NCI-H1092 treated with DMSO at 0.1 percent for 48 hours (cell line): ENCODE results near the gene ROBO4.

Experiments used
- DNase-seq: peaks from one replicate; lab custom pipeline; 2025; lab: John Stamatoyannopoulos, UW

ROBO4 gene

DNA sequence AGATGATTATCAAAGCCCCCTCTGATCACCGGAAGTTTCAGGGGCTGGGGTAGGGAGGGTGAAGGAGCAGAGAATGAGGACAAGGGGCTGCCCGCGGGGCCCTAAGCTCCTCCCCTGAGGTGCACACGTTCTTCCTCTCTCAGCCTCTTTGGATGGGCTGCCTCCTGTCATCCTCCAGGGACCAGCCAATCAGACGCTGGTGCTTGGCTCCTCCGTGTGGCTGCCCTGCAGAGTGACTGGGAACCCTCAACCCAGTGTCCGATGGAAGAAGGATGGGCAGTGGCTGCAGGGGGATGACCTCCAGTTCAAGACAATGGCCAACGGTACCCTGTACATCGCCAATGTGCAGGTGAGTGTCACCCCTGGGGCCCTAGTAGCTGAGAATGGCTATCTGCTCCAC, 24.9 kb downstream of the ROBO4 start:
- no peak for DNase-seq

- no peak for DNase-seq
Observed at GRCh38 chr11:124872280-124872679, 25.4 kb downstream of the ROBO4 start.

DNA sequence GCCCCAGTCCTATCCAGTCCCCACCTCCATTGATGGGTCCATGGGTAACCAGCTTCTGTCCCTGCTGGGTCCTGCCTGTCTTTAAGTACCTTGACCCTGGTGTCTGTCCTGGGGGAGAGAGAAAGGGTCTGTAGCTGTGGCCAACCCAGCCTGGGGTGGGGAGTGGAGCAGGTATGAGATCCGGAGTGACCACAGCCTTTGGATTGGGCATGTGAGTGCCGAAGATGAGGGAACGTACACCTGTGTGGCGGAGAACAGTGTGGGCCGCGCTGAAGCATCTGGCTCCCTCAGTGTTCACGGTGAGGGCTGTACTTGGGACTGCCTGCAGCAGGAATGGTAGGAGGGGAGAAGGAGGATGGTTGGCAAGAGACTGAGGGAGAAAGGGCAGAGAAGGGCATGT, 27.2 kb downstream of the ROBO4 start:
- DNase-seq, result no peak

DNA sequence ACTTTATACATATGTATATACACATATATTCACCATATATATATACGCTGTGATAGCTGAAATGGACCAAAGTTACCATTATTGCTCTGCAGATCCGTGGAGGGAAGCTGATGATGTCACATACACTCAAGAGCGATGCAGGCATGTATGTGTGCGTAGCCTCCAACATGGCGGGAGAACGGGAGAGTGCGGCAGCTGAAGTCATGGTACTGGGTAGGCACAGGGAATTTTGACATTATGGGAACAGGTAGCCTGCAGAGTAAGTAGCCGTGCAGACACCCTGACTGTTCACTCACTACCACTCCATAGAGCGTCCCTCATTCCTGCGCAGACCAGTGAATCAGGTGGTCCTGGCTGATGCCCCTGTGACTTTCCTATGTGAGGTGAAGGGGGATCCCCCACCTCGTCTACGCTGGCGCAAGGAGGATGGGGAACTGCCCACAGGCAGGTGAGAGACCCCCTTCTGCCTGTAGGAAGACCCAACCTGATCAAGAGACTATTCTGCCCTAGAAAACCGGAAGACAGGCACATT, 27.7 kb downstream of the ROBO4 start:
- DNase-seq, result no peak

DNA sequence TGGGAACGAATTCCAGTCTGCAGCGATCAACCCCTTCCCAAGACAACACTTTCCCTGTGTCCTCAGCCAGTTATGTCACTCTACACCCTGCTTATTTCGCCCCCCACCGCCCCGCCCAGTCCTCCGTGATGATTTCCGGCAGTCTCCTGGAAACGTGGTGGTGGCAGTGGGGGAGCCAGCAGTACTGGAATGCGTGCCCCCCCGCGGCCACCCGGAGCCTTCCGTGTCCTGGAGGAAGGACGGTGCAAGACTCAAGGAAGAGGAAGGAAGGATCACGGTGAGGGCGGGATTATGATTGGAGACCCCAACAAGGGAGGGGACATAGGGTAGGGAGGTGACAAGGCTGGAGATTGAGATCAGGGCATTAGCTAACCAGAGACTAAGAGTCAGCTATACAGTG, 28.3 kb downstream of the ROBO4 start:
- no peak for DNase-seq

DNA sequence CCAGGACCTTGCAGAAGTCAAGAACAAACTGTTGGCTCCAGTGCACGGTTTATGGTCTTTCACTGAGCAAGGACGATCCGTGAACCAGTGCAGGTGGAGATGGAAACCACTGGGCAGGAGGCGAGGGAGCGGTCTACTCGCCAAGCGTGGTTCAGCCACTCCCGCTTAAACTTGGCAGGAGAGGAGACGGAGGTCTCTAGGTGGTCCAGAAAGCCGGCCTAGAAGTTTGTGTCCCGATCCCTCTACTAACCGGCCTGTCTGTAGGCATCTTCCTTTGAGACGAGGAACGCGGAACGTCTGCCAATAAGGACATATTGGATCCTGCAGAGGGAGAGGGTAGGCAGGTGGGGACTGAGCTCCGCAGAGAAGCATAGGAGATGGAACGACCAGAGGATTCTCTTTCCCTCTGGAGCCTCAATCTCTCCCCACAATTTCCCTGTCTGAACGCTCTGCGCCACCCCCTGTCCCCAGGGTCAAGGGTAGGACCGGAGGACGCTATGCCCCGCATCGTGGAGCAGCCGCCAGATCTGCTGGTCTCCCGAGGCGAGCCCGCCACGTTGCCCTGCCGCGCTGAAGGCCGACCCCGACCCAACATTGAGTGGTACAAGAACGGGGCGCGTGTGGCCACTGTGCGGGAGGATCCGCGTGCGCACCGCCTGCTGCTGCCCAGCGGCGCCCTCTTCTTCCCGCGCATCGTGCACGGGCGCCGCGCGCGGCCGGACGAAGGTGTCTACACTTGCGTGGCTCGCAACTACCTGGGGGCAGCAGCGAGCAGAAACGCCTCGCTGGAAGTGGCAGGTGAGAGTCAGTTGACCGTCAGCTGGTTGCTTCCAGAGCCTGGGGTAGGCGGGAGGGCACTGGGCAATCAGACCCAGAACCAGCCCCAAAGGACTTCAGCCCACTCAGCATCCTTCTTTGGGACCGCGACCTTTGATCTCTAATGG, 29.1 kb downstream of the ROBO4 start:
- no peak for DNase-seq

DNA sequence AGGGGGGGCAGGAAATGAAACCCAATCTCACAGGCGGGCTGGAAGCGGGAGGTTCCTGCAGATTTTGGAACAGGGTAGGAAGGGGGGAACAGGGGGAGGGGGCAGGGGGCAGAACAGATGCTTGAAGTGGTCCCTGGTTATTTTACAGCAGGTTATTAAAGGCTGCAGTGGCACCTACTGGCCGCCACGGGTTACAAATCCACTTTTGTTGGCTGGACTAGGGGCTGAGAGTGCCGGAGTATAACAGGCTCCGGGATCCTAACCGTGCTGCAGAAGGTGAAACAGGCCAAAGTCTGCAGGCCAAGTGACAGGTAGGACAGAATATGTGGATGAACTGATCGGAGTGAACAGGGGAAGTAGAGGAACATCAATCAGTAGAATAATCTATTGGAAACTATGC, 30.0 kb downstream of the ROBO4 start:
- peak; percentile 35 for DNase-seq

GRCh38 chr11:124865902-124866851, 31.5 kb downstream of the ROBO4 start:
- peak; percentile 30 for DNase-seq

GRCh38 chr11:124865181-124865901, 32.3 kb downstream of the ROBO4 start, which contains the start of gene ROBO3:
Gene ROBO3, plus strand, starts transcription at chr11:124865432. Its CDS starts 146 bp downstream, at chr11:124865578.
- peak; percentile 22 for DNase-seq

- DNase-seq, result no peak
Observed at GRCh38 chr11:124864892-124865180, 32.8 kb downstream of the ROBO4 start.

DNA sequence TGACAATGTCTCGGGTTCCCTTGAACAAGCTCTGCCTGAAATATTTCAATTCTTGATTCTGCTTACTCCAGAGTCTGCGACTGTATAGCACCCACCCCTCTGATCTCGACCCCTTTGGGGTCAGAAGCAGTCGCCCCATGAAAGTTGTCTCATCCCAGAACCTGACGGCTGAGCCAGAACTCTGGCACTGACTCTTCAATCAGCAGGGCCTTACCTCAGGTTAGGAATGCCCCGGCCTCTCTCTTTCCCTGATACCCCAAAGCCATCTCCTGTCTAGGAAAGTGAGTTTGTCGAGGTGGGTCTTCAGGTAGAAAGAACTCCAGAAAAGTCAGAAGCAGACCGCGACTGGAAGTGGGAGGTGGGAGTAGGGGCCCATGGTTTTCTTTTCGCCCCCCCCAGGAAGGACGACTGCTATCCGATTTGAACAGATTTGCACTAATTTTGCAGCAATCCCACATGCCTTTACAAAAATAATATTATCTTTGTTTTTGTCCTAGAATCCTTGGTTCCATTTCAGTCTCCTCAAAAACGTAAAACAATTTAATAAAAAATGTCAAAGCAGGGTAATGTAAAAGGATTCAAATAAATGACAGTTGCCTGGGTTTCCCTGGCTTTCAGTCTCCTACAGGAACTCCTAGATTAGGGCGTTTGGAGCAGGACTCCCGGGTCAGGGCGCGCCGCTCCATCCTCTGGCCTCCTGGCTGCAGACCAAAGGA, 33.3 kb downstream of the ROBO4 start:
- DNase-seq, result no peak

GRCh38 chr11:124863826-124864165, 33.9 kb downstream of the ROBO4 start:
- DNase-seq, result no peak

GRCh38 chr11:124863137-124863825, 34.4 kb downstream of the ROBO4 start:
- DNase-seq, result peak; percentile 11

DNA sequence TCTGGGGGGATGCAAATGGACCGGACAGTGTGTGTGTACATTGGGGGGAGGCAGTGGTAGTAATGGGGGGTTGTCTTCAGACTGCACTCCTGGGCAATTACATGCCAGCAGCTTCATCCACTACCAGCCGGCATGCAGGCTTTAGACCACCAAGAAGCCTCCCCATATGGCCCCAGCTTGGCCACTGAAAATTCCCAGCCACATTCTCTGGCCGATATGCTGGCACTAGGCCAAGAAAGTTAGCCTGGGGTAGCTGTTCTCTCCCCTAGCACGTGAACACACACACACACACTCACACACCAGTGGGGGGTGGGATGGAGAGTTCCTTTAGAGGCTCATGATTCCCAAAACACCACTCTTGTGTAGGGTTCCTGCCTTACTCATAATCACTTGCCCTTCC, 36.0 kb downstream of the ROBO4 start:
- DNase-seq, result no peak

GRCh38 chr11:124859171-124859570, 38.5 kb downstream of the ROBO4 start:
- no peak for DNase-seq

DNA sequence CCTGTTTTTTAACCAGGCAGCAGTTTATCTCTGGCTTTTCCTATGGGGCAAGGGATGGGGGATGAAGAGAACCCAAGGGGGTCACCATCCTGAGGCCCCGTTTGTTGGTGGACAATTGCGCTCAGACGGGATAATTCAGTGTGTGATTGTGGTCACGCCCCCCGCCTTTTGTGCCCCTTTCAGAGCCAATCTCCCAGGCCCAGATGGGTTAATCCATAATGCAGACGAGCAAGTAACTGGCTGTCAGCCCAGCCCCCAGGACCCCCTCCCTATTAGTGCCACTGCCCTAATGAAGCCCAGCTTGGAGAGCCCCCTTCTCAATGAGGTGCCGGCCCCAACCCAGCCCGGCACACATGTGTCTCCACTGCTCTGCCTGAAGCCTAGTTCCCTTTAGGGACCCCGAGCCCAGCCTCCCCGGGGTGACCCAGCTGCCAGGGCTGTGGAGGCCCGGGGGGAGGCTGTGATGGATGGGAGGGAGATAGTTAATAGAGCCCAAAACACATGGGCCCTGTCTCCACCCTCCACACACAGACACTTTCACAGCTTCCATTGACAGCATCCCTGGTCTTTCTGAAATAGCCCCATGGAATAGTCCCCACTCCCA, 51.5 kb downstream of the ROBO4 start:
- no peak for DNase-seq

- no peak for DNase-seq
Observed at GRCh38 chr11:124844664-124845079, 53.0 kb downstream of the ROBO4 start.

DNA sequence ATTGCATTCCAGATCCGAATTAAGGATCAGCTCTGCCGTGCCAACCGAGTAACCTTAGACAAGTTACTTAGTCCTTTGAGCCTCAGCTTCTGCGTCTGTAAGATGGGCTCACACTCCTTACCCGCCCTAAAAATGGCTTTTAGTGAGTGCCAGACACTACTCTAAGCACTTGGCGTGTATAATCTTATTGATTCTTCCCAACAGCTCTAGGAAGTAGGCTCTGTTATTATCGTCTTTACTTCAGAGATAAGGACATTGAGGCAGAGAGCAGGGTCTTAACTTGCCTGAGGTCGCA, 54.1 kb downstream of the ROBO4 start:
- DNase-seq, result no peak

- DNase-seq, result no peak
Observed at GRCh38 chr11:124842305-124842704, 55.4 kb downstream of the ROBO4 start.

GRCh38 chr11:124841840-124842239, 55.8 kb downstream of the ROBO4 start:
- DNase-seq, result peak; percentile 15

DNA sequence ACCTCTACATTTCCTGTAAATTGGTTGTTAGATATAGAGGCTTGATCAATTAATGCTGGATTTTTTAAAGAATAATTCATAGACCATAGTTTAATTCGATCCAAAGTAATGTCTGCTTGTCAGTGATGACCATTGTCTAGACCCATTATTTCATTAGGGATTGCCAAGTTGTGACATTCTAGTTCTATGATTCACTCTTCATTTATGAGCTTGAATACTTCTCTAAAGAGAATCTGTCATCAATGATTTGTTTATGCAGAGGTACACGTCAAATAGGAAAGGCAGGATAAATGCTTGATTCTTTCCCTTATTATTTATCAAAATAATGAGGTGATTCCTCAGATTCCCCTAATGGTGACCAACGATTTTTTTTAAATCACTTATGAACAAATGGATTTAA, 56.5 kb downstream of the ROBO4 start:
- no peak for DNase-seq
